ENCODE data around the gene SAMD9. TPM values are rescaled to one million over a fixed set of nuclear protein-coding genes. Genes with fewer than 3 reads are reported as not detected.
"Not testable (repeated sequence)": the region's sequence is repeated elsewhere in the genome, so short reads cannot be mapped to it uniquely, and the experiment has no call there.

SAMD9 gene
- total RNA-seq, 1 donor from 2014 or later, result 2.0 TPM

- TF ChIP-seq, protein P1, sequence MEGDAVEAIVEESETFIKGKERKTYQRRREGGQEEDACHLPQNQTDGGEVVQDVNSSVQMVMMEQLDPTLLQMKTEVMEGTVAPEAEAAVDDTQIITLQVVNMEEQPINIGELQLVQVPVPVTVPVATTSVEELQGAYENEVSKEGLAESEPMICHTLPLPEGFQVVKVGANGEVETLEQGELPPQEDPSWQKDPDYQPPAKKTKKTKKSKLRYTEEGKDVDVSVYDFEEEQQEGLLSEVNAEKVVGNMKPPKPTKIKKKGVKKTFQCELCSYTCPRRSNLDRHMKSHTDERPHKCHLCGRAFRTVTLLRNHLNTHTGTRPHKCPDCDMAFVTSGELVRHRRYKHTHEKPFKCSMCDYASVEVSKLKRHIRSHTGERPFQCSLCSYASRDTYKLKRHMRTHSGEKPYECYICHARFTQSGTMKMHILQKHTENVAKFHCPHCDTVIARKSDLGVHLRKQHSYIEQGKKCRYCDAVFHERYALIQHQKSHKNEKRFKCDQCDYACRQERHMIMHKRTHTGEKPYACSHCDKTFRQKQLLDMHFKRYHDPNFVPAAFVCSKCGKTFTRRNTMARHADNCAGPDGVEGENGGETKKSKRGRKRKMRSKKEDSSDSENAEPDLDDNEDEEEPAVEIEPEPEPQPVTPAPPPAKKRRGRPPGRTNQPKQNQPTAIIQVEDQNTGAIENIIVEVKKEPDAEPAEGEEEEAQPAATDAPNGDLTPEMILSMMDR (IDR thresholded peaks at IDR 0.05; ENCODE audit: insufficient read depth, low read length, poor library complexity, severe bottlenecking), result no peak
Measured at GRCh38 chr7:93133005-93133404, 15.2 kb upstream of the SAMD9 start.

GRCh38 chr7:93132216-93132615 lies 14.4 kb upstream of the SAMD9 start:
- Histone ChIP-seq H3K36me3 (ENCODE audit: control insufficient read depth, insufficient read depth, low read length) (no peaks in the 10 kb centered on the region), H3K4me3 (ENCODE audit: low read depth, low read length) (no peak overlapping the region), H3K27me3 (ENCODE audit: control insufficient read depth, insufficient read depth, low read length) (no peaks in the 10 kb centered on the region)
- TF ChIP-seq, protein P1 (IDR thresholded peaks at IDR 0.05; ENCODE audit: insufficient read depth, low read length, poor library complexity, severe bottlenecking), result no peak
- no peak for DNase-seq (ENCODE audit: low read depth)

More at GRCh38 chr7:93133005-93133404, 15.2 kb upstream of the SAMD9 start:
- no peaks in the 10 kb centered on the region for H3K27me3 ChIP-seq (ENCODE audit: control insufficient read depth, insufficient read depth, low read length)
- no peak for DNase-seq (ENCODE audit: low read depth)
- H3K4me3 ChIP-seq (ENCODE audit: low read depth, low read length), result no peak overlapping the region
- H3K36me3 ChIP-seq (ENCODE audit: control insufficient read depth, insufficient read depth, low read length), result no peaks in the 10 kb centered on the region

DNA sequence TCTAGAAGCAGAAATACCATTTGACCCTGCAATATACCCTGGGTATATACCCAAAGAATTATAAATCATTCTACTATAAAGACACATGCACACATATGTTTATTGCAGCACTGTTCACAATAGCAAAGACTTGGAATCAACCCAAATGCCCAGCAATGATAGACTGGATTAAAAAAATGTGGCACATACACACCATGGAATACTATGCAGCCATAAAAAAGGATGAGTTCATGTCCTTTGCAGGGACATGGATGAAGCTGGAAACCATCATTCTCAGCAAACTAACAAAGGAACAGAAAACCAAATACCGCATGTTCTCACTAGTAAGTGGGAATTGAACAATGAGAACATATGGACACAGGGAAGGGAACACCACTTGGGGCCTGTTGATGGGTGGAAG lies 9.2 kb upstream of the SAMD9 start:
- not testable (repeated sequence) for H3K27me3 ChIP-seq (ENCODE audit: control insufficient read depth, insufficient read depth, low read length); H3K4me3 ChIP-seq (ENCODE audit: low read depth, low read length); H3K36me3 ChIP-seq (ENCODE audit: control insufficient read depth, insufficient read depth, low read length); DNase-seq (ENCODE audit: low read depth)

- H3K36me3 ChIP-seq (ENCODE audit: control insufficient read depth, insufficient read depth, low read length); DNase-seq (ENCODE audit: low read depth); H3K27me3 ChIP-seq (ENCODE audit: control insufficient read depth, insufficient read depth, low read length); H3K4me3 ChIP-seq (ENCODE audit: low read depth, low read length): not testable (repeated sequence)
Measured at GRCh38 chr7:93123532-93123931, 5.8 kb upstream of the SAMD9 start.

DNA sequence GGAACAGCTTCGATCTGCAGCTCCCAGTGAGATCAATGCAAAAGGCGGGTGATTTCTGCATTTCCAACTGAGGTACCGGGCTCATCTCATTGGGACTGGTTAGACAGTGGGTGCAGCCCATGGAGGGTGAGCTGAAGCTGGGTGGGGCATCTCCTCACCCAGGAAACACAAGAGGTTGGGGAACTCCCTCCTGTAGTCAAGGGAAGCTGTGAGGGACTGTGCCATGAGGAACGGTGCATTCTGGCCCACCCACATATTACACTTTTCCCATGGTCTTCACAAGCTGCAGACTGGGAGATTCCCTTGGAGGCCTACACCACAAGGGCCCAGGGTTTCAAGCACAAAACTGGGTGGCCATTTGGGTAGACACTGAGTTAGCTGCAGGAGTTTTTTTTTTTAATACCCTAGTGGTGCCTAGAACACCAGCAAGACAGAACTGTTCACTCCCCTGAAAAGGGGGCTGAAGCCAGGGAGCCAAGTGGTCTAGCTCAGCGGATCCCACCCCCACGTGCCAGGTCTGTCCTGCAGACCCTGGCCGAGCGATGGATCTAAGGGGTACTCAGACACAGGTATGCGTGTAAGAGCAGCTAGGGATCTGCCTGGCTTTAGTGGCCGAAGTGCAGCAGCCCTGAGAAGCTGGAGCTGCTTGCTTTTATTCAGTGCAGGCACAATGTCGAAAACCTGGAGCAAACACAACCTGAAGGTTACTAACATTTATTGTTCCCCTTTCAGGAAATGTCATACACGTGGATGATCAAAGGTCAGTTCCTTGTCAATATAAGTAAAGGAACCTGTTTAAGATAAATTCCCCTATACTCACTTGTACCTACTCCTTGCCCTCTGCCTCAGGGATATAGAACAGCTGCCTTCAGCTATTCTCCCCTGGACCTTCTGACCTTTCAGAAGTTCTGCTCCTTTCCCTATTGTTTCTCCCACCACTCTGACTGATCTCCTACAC lies 3.1 kb upstream of the SAMD9 start:
- Histone ChIP-seq H3K4me3 (ENCODE audit: low read depth, low read length) (no peak overlapping the region), H3K27me3 (ENCODE audit: control insufficient read depth, insufficient read depth, low read length) (no peaks in the 10 kb centered on the region), H3K36me3 (ENCODE audit: control insufficient read depth, insufficient read depth, low read length) (no peaks in the 10 kb centered on the region)
- TF ChIP-seq, protein P1 (IDR thresholded peaks at IDR 0.05; ENCODE audit: insufficient read depth, low read length, poor library complexity, severe bottlenecking), result no peak
- no peak for DNase-seq (ENCODE audit: low read depth)

DNA sequence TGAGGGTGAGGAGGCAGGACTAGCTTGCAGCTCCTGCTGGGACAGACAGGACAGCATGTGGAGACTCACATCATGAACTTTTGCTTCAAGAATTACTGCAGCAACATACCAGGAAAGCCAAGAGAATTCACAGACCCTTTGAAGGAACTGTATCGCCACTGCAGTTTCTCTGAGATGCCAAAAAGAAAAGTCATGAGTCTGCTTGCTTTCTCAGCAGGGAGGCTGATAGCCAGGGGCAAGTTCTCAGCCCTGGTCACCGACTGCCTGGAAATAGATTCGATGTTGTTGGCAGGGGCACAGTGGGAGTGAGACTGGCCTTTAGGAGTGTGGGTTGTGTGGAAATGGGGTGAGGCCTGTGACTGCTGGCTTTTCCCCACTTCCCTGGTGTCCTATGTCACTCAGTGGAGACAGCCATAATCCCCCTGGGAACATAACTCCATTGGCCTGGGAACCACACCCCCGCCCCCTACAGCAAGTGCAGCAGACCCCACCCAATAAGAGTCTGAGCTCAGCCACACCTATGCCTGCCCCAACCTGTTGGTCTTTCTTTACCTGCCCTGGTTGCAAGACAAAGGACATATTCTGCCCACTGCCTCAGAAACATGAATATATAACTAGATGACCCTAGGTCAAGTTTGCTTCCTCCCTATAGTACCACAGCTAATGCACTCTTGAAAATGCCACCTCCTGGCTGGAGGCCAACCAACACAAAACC lies 1.6 kb upstream of the SAMD9 start:
- no peak for DNase-seq (ENCODE audit: low read depth)
- Histone ChIP-seq H3K4me3 (ENCODE audit: low read depth, low read length) (no peak overlapping the region), H3K36me3 (ENCODE audit: control insufficient read depth, insufficient read depth, low read length) (no peaks in the 10 kb centered on the region), H3K27me3 (ENCODE audit: control insufficient read depth, insufficient read depth, low read length) (no peaks in the 10 kb centered on the region)
- TF ChIP-seq, protein P1 (IDR thresholded peaks at IDR 0.05; ENCODE audit: insufficient read depth, low read length, poor library complexity, severe bottlenecking), result no peak

Measured in kidney epithelial cell (primary cell).